ENCODE measurements around the gene RABGAP1L. TPM values are rescaled to one million over a fixed set of nuclear protein-coding genes. Genes with fewer than 3 reads are reported as not detected.

The RABGAP1L gene
- total RNA-seq, 1 donor from 2014 or later: 46.0 TPM

DNA sequence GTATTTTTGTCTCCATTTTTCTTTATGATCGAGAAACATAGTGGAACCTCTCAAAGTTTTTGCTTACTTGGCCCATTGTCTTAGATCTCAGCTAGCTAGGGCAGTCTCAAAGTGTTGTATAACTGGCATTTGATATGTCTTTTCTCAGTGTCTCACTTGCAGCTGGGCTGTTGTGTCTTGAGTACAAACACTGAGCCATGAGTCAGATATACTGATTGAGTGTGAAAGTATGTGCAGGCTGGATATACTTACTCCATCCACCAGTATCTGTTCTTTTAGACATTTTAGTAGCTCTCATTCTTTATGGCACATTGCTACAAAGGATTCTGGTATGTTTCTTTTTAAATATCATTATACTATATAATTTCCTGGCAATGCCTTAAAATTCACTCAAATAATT is 274.1 kb downstream of the RABGAP1L start:
- no peak overlapping the region for H3K4me3 ChIP-seq
- Mint-ChIP-seq H3K36me3 (no peaks in the 10 kb centered on the region), H3K27ac (no peak overlapping the region), H3K27me3 (ENCODE audit: insufficient read depth, low read depth) (no peaks in the 10 kb centered on the region), H3K4me1 (no peaks in the 10 kb centered on the region), H3K9me3 (peaks cover 12% of the 10 kb centered on the region), H3K4me3 (no peak overlapping the region)
- no peak overlapping the region for H3K4me2 ChIP-seq
- H3F3A ChIP-seq (ENCODE audit: low read depth): no peaks in the 10 kb centered on the region
- H3K4me1 ChIP-seq: no peaks in the 10 kb centered on the region
- no peaks in the 10 kb centered on the region for H3K9me3 ChIP-seq (ENCODE audit: low read depth)
- H3K79me2 ChIP-seq (ENCODE audit: low read depth): no peaks in the 10 kb centered on the region
- DNase-seq (ENCODE audit: low spot score): no peak
- H3K27me3 ChIP-seq: no peaks in the 10 kb centered on the region
- H3K36me3 ChIP-seq: no peaks in the 10 kb centered on the region
- no peak overlapping the region for H3K9ac ChIP-seq
- TF ChIP-seq, protein P1, sequence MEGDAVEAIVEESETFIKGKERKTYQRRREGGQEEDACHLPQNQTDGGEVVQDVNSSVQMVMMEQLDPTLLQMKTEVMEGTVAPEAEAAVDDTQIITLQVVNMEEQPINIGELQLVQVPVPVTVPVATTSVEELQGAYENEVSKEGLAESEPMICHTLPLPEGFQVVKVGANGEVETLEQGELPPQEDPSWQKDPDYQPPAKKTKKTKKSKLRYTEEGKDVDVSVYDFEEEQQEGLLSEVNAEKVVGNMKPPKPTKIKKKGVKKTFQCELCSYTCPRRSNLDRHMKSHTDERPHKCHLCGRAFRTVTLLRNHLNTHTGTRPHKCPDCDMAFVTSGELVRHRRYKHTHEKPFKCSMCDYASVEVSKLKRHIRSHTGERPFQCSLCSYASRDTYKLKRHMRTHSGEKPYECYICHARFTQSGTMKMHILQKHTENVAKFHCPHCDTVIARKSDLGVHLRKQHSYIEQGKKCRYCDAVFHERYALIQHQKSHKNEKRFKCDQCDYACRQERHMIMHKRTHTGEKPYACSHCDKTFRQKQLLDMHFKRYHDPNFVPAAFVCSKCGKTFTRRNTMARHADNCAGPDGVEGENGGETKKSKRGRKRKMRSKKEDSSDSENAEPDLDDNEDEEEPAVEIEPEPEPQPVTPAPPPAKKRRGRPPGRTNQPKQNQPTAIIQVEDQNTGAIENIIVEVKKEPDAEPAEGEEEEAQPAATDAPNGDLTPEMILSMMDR (IDR thresholded peaks at IDR 0.05): no peak
- TF ChIP-seq EZH2phosphoT487 (IDR thresholded peaks at IDR 0.05) (no peak), EZH2 (IDR thresholded peaks at IDR 0.05) (no peak)
- no peak overlapping the region for H3K27ac ChIP-seq
- H2AFZ ChIP-seq (replicated peaks): no peak overlapping the region
- no peaks in the 10 kb centered on the region for H4K20me1 ChIP-seq (ENCODE audit: low read depth)

GRCh38 chr1:174445351-174445750 is 286.0 kb downstream of the RABGAP1L start:
- no peaks in the 10 kb centered on the region for H3K79me2 ChIP-seq (ENCODE audit: low read depth)
- no peaks in the 10 kb centered on the region for H3K9me3 Mint-ChIP-seq
- no peak for DNase-seq (ENCODE audit: low spot score)
- no peak overlapping the region for H3K4me2 ChIP-seq
- no peaks in the 10 kb centered on the region for H3K27me3 Mint-ChIP-seq (ENCODE audit: insufficient read depth, low read depth)
- TF ChIP-seq EZH2phosphoT487 (IDR thresholded peaks at IDR 0.05): no peak
- TF ChIP-seq, protein P1 (IDR thresholded peaks at IDR 0.05): no peak
- TF ChIP-seq EZH2 (IDR thresholded peaks at IDR 0.05): no peak
- H3K27me3 ChIP-seq: no peaks in the 10 kb centered on the region
- no peak overlapping the region for H2AFZ ChIP-seq (replicated peaks)
- no peak overlapping the region for H3K27ac Mint-ChIP-seq
- no peaks in the 10 kb centered on the region for H4K20me1 ChIP-seq (ENCODE audit: low read depth)
- peaks cover 9% of the 10 kb centered on the region for H3K4me1 ChIP-seq
- H3K27ac ChIP-seq: no peak overlapping the region
- no peak overlapping the region for H3K4me3 ChIP-seq
- no peaks in the 10 kb centered on the region for H3K9me3 ChIP-seq (ENCODE audit: low read depth)
- H3K36me3 Mint-ChIP-seq: no peaks in the 10 kb centered on the region
- H3F3A ChIP-seq (ENCODE audit: low read depth): no peaks in the 10 kb centered on the region
- no peaks in the 10 kb centered on the region for H3K36me3 ChIP-seq
- peaks cover 9% of the 10 kb centered on the region for H3K4me1 Mint-ChIP-seq
- H3K4me3 Mint-ChIP-seq: no peak overlapping the region
- no peak overlapping the region for H3K9ac ChIP-seq

GRCh38 chr1:174445817-174446216 is 286.5 kb downstream of the RABGAP1L start:
- H3K36me3 ChIP-seq: no peaks in the 10 kb centered on the region
- H4K20me1 ChIP-seq (ENCODE audit: low read depth): no peaks in the 10 kb centered on the region
- no peak overlapping the region for H3K27ac ChIP-seq
- no peak overlapping the region for H3K4me3 Mint-ChIP-seq
- no peak overlapping the region for H3K4me3 ChIP-seq
- H3F3A ChIP-seq (ENCODE audit: low read depth): no peaks in the 10 kb centered on the region
- no peaks in the 10 kb centered on the region for H3K9me3 ChIP-seq (ENCODE audit: low read depth)
- H2AFZ ChIP-seq (replicated peaks): no peak overlapping the region
- TF ChIP-seq EZH2 (IDR thresholded peaks at IDR 0.05) (no peak), EZH2phosphoT487 (IDR thresholded peaks at IDR 0.05) (no peak)
- TF ChIP-seq, protein P1 (IDR thresholded peaks at IDR 0.05): no peak
- peaks cover 9% of the 10 kb centered on the region for H3K4me1 ChIP-seq
- H3K36me3 Mint-ChIP-seq: no peaks in the 10 kb centered on the region
- no peaks in the 10 kb centered on the region for H3K27me3 Mint-ChIP-seq (ENCODE audit: insufficient read depth, low read depth)
- H3K9me3 Mint-ChIP-seq: no peaks in the 10 kb centered on the region
- H3K79me2 ChIP-seq (ENCODE audit: low read depth): no peaks in the 10 kb centered on the region
- no peak overlapping the region for H3K4me2 ChIP-seq
- H3K9ac ChIP-seq: no peak overlapping the region
- H3K27ac Mint-ChIP-seq: no peak overlapping the region
- peaks cover 9% of the 10 kb centered on the region for H3K4me1 Mint-ChIP-seq
- H3K27me3 ChIP-seq: no peaks in the 10 kb centered on the region
- DNase-seq (ENCODE audit: low spot score): peak; percentile 55
